NCI-H2227 (cell line): ENCODE data around the gene CENPX.

ENCODE experiments used
- DNase-seq: peaks from one replicate; lab custom pipeline; 2025; ENCODE audit not compliant: unreplicated experiment; lab: John Stamatoyannopoulos, UW

CENPX gene

DNA sequence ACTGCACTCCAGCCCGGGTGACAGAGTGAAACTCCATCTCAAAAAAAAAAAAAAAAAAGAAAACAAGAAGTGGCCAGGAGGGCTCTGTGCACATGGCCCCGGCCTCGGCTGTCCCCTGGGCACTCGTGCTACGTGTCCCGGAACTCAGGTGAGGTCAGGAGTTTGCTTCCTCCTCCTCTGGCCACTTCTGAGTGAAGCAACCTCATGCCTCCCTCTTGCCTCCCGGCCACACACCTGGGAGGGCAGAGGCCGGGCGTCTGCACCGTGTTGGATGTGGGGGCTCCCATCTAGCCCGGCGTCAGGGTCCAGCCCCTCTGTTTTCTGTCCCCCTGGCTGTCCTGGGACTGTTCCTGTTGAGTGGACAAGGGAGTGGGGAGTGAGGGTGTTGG lies 23.1 kb downstream of the CENPX start:
- no peak for DNase-seq

GRCh38 chr17:81998691-81999438 lies 23.8 kb downstream of the CENPX start:
- DNase-seq: no peak

- no peak for DNase-seq
Observed at GRCh38 chr17:81998212-81998611, 24.5 kb downstream of the CENPX start.

- DNase-seq: no peak
Observed at GRCh38 chr17:81996757-81997441, 25.8 kb downstream of the CENPX start.

DNA sequence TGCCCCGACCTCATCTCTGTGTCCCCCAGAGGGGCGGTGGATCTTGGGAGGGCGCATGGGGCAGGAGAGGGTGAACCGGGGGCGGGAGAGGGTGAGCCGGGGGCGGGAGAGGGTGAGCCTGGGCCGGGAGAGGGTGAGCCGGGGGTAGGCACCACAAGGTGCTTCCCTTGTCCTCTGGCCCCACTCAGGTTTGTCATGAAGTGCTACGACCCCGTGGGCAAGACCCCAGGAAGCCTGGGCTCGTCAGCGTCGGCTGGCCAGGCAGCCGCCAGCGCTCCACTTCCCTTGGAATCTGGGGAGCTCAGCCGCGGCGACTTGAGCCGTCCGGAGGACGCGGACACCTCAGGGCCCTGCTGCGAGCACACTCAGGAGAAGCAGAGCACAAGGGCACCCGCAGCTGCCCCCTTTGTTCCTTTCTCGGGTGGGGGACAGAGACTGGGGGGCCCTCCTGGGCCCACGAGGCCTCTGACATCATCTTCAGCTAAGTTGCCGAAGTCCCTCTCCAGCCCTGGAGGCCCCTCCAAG lies 26.4 kb downstream of the CENPX start:
- no peak for DNase-seq

DNA sequence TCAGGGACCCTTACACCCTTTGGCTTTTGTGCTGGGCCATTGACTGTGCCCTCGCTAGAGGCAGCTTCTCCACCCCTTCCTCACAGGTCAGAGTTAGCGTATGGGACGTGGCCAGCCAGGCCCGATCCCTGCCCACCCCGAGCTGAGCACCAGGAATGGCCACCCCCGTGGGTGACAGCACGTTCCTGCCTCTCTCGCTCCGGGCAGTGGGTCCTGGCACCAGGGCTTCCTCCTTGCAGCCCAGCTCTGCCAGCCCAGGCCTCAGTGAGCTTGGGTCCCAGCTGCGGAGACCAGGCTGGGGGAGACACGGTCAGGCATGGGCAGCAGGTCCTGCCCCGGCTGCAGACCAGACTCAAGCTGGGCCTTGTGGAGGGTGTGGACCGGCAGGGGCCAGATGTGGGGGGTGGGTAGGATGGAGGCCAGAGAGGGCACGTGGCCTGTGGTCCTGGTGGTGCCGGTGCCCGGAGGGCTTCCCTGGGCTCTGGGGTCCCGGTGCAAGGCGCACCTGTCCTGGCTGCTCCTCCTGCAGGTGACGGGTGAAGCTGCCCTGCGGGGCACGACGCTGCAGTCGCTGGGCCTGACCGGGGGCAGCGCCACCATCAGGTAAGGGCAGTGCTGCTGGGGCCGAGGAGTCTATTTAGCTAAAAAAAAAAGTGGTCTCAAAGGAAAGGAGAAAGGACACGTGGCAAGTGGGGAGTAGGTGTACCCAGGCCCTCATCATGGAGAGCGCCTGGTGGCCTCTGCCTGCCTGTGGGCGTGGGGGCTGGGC lies 27.0 kb downstream of the CENPX start:
- DNase-seq: no peak

DNA sequence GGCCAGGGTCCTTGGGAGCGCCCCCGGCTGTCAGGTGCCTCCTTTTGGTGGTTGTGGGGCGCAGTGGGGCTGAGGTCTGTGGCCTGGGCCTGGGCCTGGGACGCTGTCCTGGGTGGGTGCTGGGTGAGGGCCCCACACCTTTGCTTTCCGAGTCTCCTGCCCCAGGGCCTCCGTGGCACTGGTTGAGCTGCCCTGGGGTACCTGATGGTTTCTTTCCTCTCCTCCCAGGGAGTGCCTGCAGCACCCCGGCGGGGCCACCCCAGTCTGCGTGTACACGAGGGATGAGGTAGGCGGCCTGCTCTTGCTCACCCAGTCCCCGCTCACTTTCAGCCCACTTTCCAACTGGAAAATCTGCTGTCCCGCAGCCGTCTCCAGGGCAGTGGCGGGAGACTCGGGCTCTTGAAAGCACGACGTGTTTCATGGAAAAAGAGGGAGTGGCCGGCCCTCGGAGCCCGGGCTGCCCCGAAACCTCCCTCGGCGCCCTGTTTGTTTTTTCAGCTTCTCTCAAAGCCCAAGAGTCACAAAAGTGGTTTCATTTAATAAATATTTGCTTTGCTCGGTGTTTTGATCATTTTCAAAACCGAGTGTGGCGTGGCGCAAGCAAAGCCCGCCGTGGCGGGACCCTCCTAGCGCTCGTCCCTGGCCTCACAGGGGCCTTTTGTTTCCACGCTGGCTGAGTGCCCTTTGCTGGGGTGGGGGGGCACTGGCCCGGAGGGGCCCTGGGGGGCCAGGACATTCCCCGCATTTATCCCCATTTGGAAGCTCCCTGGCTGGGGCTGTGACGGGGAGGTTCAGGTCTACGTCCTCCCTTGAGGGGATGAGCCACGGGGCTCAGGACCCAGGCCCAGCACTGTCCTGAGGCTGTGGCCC lies 27.9 kb downstream of the CENPX start:
- DNase-seq: no peak

GRCh38 chr17:81993729-81994592 lies 28.7 kb downstream of the CENPX start:
- no peak for DNase-seq

- no peak for DNase-seq
Observed at GRCh38 chr17:81992306-81993102, 30.2 kb downstream of the CENPX start.

DNA sequence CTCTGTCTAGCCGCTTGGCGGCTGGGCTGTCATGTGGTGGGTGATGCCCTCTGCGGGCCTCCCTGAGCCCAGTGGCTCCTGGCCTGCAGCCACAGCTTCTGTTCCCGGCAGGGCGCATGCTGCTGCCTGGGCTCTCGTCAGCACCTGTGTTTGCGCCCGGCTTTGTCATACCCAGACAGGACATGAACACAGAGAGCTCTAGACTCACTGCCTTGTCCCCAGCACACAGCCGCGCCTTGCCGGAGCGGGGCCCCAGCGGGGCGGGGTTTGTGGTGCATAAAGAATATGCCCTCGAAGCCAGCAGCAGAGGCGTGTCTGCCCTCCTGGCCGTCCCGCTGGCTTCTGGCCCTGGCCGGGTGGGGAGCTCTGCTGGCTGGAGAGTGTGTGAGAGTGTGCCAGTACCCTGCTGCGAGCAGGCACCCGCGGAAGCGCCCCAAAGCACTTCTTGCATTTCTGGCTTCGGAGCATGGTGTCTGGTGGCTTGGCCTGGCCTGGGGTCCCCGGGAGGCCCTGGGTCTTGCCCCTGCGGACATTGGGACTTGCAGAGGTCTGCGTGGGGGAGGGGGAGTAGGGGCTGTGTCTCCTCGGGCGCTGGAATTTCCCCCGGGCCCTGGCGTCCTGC lies 30.9 kb downstream of the CENPX start:
- no peak for DNase-seq

DNA sequence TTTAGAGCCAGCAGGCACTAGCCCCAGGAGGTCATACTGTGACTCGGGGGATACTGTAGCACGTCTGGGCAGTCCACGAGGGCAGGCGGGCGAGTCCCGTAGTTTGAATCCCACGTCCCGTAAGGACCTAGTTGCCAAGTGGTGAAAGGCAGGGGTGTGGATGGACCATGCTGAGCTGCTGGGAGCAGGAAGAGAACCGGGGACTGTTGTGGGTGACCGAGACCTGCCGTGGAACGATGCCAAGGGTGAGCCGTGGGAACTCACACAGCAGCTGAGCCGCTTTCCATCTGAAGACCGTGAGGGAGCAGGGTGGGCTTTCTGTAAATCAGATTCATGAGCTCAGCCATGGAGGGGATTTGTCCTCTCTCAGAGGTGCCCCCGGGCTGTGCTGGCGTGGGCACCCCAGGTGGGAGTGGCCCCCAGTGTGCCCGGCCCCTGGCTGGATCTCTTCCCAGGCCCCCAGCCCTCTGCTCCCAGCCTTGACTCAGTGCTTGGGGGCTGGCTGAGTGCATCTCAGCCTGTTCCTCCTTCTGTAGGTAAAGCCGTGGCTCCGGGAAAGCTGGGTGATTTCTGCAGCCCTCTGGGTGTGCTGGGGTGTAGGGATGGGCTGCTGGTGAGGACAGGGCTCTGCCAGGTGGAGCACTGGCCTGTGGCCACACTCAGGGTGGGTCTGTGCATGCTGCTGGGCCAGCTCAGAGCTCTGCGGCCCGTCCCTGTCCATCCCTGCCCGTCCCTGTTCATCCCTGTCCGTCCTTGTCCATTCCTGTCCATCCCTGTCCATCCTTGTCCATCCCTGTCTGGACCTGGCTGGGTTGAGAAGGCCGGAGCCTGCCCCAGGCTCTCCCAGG lies 31.6 kb downstream of the CENPX start:
- DNase-seq: no peak

DNA sequence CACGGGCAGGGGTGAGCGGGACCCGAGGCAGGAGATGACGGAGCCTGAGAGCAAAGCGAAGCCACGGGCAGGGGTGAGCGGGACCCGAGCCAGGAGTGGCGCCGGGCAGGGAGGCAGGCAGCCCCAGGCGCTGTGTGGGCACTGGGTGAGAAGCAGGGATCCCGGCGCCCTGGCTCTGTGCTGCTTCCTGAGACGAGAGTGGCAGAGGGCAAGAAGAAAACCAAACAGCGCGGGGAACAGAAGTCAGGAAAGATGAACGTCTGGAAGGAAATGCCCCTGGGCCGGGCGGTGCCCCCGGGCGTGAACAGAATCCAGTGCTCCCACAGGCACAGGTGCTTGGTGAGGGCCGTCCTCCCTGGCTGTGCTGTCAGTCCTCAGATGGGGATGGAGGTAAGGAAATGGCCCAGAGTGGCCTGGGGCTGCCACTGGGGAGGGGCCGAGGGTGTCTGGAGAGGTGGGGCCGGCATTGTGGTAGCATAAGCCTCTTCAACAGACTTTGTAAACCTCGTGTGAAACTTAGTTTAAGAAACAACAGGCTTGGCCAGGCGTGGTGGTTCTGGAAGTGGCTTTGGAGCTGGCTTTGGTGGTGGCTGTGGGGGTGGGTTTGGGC lies 35.4 kb downstream of the CENPX start:
- DNase-seq: no peak

- DNase-seq: no peak
Observed at GRCh38 chr17:81986606-81987005, 36.1 kb downstream of the CENPX start.

DNA sequence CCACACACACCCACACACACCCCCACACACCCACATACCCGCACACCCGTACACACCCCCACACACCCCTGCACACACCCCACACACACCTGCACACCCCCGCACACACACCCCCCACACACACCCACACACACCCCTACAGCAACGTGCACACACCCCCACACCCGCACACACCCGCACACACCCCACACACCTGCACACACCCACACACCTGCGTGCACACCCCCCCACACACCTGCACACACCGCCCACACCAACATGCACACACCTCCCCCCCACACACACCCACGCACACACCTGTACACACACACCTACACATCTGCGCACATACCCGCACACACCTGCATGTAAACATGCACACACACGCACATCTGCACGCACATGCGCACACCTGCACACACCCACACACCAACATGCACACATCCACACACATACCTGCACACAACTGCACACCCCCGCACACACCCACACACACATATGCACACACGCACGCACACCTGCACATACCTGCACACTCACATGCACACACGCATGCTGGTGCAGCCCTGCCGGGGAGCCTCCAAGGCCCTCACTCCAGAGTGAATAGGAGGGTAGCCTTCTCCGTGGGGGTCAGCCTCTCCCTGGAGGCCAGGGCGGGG lies 37.8 kb downstream of the CENPX start:
- no peak for DNase-seq

GRCh38 chr17:81983639-81984373 lies 38.9 kb downstream of the CENPX start:
- no peak for DNase-seq

GRCh38 chr17:81983011-81983638 lies 39.6 kb downstream of the CENPX start:
- DNase-seq: no peak
